Activated T-cell treated with anti-CD3 and anti-CD28 coated beads, Interleukin-2, amount 50 U/mL, for 1 hour (primary cell): ENCODE results near the gene IER5.
"Not testable (repeated sequence)": the region's sequence is repeated elsewhere in the genome, so short reads cannot be mapped to it uniquely, and the experiment has no call there.

Source experiments
- DNase-seq: peaks from one replicate; pipeline ENCODE4 v3.0.0-alpha.2; 2020

IER5 gene

GRCh38 chr1:181088079-181089016 is at the start of gene IER5:
TSS of gene IER5 (plus strand) at chr1:181088700. CDS start at chr1:181088903, 203 bp downstream.
- DNase-seq: peak; percentile 95

GRCh38 chr1:181040284-181040865 is 48.1 kb upstream of the IER5 start:
- no peak for DNase-seq

- no peak for DNase-seq
Measured at GRCh38 chr1:181043025-181043888, 45.2 kb upstream of the IER5 start.

GRCh38 chr1:181044449-181044966 is 44.0 kb upstream of the IER5 start:
- DNase-seq: no peak

- not testable (repeated sequence) for DNase-seq
Measured at GRCh38 chr1:181045946-181046345, 42.6 kb upstream of the IER5 start.

GRCh38 chr1:181049378-181049777 is 39.1 kb upstream of the IER5 start:
- DNase-seq: no peak

DNA sequence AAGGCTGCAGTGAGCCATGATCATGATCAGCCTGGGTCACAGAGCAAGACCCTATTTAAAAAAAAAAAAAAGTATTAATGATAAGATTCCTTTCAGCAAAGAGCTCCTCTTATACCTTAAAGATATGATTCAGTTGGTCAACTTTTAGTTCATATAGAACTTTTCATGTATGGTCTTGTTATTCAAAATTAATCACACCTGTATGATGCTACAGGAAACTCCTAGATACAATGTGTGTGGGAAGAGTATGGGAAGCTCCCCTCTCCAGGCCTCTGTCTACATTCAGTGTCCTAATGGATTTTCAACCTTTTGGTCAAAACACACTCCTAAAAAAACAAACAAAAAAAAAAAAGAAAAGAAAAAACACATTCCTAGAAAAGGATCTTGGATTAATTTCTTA is 37.6 kb upstream of the IER5 start:
- no peak for DNase-seq

DNA sequence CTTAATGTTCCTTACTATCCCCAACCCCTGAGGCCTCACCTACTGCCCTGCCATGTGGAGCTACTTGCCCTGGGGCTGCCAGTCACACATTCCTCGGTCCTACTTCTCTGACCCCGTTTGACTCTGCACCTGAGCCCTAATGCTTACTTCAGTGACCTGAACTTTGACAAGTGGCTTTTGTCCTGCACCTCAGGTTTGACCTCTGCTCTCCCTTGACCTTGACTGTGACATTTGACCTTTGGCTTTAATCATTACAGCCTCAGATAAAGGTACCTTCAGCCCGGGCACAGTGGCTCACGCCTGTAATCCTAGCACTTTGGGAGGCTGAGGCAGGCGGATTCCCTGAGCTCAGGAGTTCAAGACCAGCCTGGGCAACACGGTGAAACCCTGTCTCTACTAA is 31.9 kb upstream of the IER5 start:
- DNase-seq: no peak

GRCh38 chr1:181057079-181057478 is 31.4 kb upstream of the IER5 start:
- DNase-seq: no peak

- no peak for DNase-seq
Measured at GRCh38 chr1:181059435-181059834, 29.1 kb upstream of the IER5 start.

DNA sequence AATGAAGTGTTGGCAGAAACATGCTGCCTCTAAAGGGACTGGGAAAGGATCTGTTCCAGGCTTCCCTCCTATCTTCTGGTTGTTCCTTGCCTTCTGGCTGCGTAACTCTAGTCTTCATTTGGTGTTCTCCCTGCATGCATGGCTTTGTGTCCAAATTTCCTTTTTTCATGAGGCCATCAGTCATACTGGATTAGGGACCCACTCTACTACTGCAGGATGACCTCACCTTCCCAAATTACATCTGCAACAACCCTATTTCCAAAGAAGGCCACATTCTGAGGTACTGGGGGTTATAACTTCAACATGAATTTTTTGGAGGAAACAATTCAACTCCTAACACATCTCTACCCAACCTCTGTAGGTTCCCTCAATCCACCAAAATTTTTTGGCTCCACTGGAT is 28.4 kb upstream of the IER5 start:
- no peak for DNase-seq

DNA sequence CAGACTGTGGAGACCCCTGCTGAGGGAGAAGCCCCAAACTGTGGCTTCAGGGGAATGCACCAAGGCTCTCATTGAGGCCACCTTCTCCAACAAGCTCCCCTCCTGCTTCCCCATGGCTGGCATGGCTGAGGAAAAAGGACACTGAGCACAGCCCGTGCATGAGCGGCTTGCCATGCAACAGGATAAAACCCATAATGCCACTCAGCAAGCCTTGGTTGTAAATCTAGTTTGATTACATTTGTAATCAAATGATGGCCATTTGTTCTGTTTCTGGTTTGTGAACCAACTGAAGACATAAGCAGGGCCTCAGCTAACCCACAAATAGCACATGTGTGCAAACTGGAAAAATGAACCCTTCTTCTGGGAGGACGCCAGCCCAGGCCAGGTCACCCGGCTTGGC is 27.6 kb upstream of the IER5 start:
- not testable (repeated sequence) for DNase-seq

DNA sequence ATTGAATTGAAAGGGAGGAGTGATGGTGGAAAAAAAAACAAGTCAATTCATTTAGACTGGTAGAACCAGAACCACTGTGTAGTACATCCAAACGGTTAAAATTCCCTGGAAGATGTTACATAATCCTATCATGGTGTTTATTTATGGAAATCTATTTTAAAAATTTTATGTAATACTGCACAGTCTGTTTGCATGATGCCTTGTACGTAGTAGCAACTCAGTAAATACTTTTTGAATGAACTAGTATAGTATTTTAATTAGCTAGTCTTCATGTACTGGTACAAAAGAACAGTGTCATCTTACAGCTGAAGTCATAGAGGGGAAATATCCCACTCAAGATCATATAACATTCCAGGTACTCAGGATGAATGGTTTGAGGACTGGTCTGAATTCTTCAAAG is 27.0 kb upstream of the IER5 start:
- no peak for DNase-seq

DNA sequence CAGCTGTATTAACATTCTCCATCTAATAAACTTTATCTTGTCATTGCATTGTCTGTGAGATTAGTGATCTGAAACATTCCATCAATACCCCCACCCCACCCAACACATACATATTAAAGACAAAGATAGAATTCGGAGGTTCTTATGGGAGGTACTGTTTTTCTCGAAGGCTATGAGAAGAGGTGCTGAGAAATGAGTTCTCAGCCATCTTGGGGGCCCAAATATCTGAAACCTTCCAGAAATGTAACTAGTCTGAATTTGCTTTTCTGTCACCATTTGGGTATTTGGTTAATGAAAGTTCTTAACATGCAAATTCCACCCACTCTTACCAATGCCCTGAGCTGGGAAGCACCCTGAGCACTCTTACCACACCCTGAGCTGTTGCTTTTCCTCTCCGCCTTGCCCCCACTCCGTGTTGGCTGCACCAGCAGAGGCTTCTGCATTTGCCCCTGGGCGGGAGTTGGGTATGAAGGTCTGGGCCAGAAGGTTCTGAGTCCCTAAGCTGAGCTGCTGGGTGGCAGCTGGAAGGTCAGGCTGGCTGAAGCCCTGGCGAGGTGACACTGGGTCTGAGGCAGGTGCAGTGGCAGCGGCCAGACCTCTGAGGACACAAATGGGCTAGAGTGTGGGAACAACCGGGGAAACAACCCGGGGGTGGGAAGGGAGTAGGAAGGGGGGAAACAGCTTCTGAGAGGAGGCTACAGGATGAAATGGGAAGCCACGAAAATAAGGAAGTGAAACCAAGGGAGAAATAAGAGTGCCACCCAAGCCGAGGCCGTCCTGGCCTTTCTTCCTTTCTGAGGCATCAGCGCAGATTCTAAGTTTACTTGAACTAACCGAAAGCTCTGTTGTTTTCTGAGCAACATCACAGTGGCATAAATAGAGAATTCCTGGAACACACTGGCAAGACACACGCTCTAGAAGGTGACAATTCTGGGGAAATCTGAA is 26.3 kb upstream of the IER5 start:
- peak; percentile 29 for DNase-seq

DNA sequence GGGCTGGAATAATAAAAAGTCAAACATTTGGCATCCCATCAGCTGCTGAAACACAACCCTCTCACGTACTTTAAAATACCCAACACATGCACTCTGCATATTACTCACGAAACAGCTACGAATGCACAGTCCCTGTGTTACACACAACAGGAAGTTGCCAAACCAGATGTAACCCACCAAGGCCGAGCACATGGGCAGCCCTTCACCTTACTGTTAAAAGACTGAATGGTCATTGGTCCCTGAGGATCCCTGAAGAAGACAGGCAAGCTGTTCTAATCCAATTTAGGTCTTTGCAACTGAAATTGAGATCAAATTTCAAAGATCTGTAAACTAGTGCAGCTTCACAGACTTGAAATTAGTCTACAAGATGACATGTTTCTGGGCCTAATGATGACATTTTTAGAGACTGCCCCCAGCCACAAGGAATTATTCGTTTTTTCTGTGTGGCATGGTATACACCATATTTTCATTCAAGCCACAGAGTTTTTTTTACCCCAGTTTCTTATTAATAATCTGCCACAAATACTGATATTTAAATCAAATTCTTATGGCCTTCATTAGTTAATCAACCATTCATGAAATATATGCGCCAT is 25.6 kb upstream of the IER5 start:
- DNase-seq: no peak

GRCh38 chr1:181064011-181064623 is 24.4 kb upstream of the IER5 start:
- no peak for DNase-seq

DNA sequence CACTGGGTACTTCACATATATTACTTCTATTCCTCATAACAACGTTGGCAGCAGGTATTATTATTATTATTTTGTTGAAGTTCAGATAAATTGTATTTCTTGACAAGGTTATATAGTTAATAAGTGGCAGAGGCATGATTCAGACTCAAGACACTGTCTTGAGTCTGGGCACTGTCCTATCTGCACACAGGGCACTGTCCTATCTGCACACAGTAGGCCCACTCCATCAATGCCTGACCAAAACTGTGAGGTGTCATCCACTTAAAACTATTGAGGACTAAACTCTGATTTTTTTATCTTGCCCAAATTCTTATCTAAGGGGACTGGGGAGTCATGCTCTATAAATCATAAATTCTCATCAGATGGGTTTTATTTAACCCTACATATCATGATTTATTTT is 23.8 kb upstream of the IER5 start:
- no peak for DNase-seq

GRCh38 chr1:181073638-181074037 is 14.9 kb upstream of the IER5 start:
- DNase-seq: no peak

DNA sequence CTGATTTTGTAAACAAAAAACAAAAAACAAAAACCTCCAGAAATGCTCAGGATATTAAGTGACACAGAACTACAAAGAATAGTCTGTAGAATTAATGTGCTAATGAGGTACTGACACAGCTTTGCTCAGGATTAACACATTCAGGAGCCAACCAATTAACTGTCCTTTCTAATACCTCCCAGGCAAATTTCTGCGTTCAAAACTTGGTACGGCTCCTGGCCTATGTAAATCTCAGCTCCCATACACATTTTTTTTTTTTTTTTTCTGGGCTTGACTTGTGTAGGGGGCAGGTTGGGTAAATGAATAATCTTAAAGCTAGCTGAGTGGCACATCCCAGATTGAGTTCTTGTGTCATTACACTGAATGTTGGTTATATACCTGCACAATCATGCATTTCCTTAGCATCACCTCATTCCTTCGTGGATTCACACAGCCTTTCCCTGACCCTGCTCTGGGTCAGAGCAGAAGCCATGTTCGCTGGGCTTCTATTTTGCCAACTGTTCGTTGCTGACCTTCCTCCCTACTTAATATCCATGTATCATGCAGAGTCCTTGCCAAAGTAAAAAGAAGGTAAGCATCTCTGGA is 12.6 kb upstream of the IER5 start:
- no peak for DNase-seq

GRCh38 chr1:181076852-181077251 is 11.6 kb upstream of the IER5 start:
- DNase-seq: no peak
